GM23338 (cell line): ENCODE data around the gene OSBPL7. TPM values are rescaled to one million over a fixed set of nuclear protein-coding genes. Genes with fewer than 3 reads are reported as not detected.
A peak's percentile ranks its signal among the peaks of the same experiment; 100 is the strongest.

Source experiments
- ATAC-seq: fragments of 200-7000 bp; cut with Tn5 transposase; 3 replicates; pipeline ENCODE4 v1.9.1; 2020
- DNase-seq: peaks from one replicate; pipeline ENCODE4 v3.0.0-alpha.2; 2015; ENCODE audit warnings: low spot score
- H2AFZ ChIP-seq: fragments of 200-600 bp; sonication (generic); 2 replicates; pipeline ENCODE4 v1.8.0; 2016; ENCODE audit warnings: antibody characterized with exemption, mild to moderate bottlenecking, moderate library complexity
- H3F3A ChIP-seq: fragments of 200-600 bp; sonication (generic); replicated peaks from 2 replicates; pipeline ENCODE4 v1.8.0; 2017; ENCODE audit warnings: antibody characterized with exemption, mixed run types, low read depth
- H3K27ac ChIP-seq: fragments of 200-600 bp; sonication (generic); 2 replicates; pipeline ENCODE4 v1.6.1; 2016; ENCODE audit warnings: low read depth
- H3K27me3 ChIP-seq: fragments of 200-600 bp; sonication (generic); 2 replicates; pipeline ENCODE4 v1.8.0; 2016; ENCODE audit warnings: mild to moderate bottlenecking, mixed run types, moderate library complexity; ENCODE audit not compliant: insufficient read depth
- H3K36me3 ChIP-seq: fragments of 200-600 bp; sonication (generic); 2 replicates; pipeline ENCODE4 v1.8.0; 2016; ENCODE audit warnings: mild to moderate bottlenecking; ENCODE audit not compliant: insufficient read depth
- H3K4me1 ChIP-seq: fragments of 200-600 bp; sonication (generic); 2 replicates; pipeline ENCODE4 v1.8.0; 2016; ENCODE audit warnings: mild to moderate bottlenecking, moderate library complexity; ENCODE audit not compliant: insufficient read depth
- H3K4me2 ChIP-seq: fragments of 200-600 bp; sonication (generic); 2 replicates; pipeline ENCODE4 v1.7.1; 2017; ENCODE audit warnings: mixed run types
- H3K4me3 ChIP-seq: fragments of 200-600 bp; sonication (generic); 2 replicates; pipeline ENCODE4 v1.6.1; 2016; ENCODE audit warnings: mixed run types
- H3K79me2 ChIP-seq: fragments of 200-600 bp; sonication (generic); replicated peaks from 2 replicates; pipeline ENCODE4 v1.8.0; 2017; ENCODE audit warnings: mild to moderate bottlenecking; ENCODE audit not compliant: insufficient read depth
- H3K9me2 ChIP-seq: fragments of 200-600 bp; sonication (generic); 2 replicates; pipeline ENCODE4 v1.8.0; 2017; ENCODE audit not compliant: insufficient read depth
- H4K20me1 ChIP-seq: fragments of 200-600 bp; sonication (generic); replicated peaks from 2 replicates; pipeline ENCODE4 v1.8.0; 2017; ENCODE audit warnings: mild to moderate bottlenecking; ENCODE audit not compliant: insufficient read depth
- H3K27ac Mint-ChIP-seq: 2 replicates; pipeline ENCODE4 v1.8.0; 2020; ENCODE audit warnings: inconsistent platforms, mild to moderate bottlenecking, moderate library complexity, mixed read lengths
- H3K27me3 Mint-ChIP-seq: 3 replicates; pipeline ENCODE4 v1.8.0; 2022; ENCODE audit warnings: low read depth, mild to moderate bottlenecking, moderate library complexity, mixed read lengths, inconsistent platforms; ENCODE audit not compliant: insufficient read depth, poor library complexity
- H3K36me3 Mint-ChIP-seq: 3 replicates; pipeline ENCODE4 v1.8.0; 2021; ENCODE audit warnings: low read depth, mild to moderate bottlenecking, inconsistent platforms, moderate library complexity, mixed read lengths
- H3K4me1 Mint-ChIP-seq: 3 replicates; pipeline ENCODE4 v1.8.0; 2020; ENCODE audit warnings: mild to moderate bottlenecking, inconsistent platforms, mixed read lengths
- H3K4me3 Mint-ChIP-seq: 3 replicates; pipeline ENCODE4 v1.8.0; 2021; ENCODE audit warnings: moderate library complexity, mild to moderate bottlenecking, inconsistent platforms, mixed read lengths
- H3K9me3 Mint-ChIP-seq: 3 replicates; pipeline ENCODE4 v1.8.0; 2020; ENCODE audit warnings: moderate library complexity, mild to moderate bottlenecking, inconsistent platforms, mixed read lengths
- CREB1 ChIP-seq: fragments of 250-450 bp; sonication (Bioruptor Pico); IDR thresholded peaks from 2 replicates; pipeline ENCODE4 v1.5.0; 2020; ENCODE audit warnings: low read depth, mild to moderate bottlenecking, moderate library complexity
- CTCF ChIP-seq, 2 experiments: fragments of 200-600 bp in 1 of 2; sonication (generic) in 1 of 2; conservative IDR thresholded peaks; 2 replicates each; pipeline versions ENCODE4 v1.5.1 to v1.6.1; 2016 to 2017; ENCODE audit warnings: antibody characterized with exemption in 2 of 2, low read depth in 2 of 2, mild to moderate bottlenecking in 2 of 2, moderate library complexity in 1 of 2
- ETS1 ChIP-seq: IDR thresholded peaks from 2 replicates; pipeline ENCODE4 v1.6.1; 2016; ENCODE audit warnings: antibody characterized with exemption
- EZH2 ChIP-seq: fragments of 200-600 bp; sonication (generic); IDR thresholded peaks from one replicate; pipeline ENCODE4 v1.8.0; 2017; ENCODE audit warnings: antibody characterized with exemption, mild to moderate bottlenecking, low read depth; ENCODE audit not compliant: unreplicated experiment
- EZH2phosphoT487 ChIP-seq: fragments of 200-600 bp; sonication (generic); IDR thresholded peaks from one replicate; pipeline ENCODE4 v1.8.1; 2018; ENCODE audit warnings: antibody characterized with exemption; ENCODE audit not compliant: unreplicated experiment
- JUNB ChIP-seq: IDR thresholded peaks from one replicate; pipeline ENCODE4 v1.6.1; 2016; ENCODE audit warnings: antibody characterized with exemption; ENCODE audit not compliant: unreplicated experiment
- NANOG ChIP-seq: IDR thresholded peaks from 2 replicates; pipeline ENCODE4 v1.6.1; 2016; ENCODE audit warnings: antibody characterized with exemption, borderline replicate concordance
- POLR2AphosphoS5 ChIP-seq: IDR thresholded peaks from 2 replicates; pipeline ENCODE4 v1.6.1; 2016; ENCODE audit warnings: antibody characterized with exemption, low read depth
- REST ChIP-seq: IDR thresholded peaks from one replicate; pipeline ENCODE4 v1.6.1; 2018; ENCODE audit warnings: antibody characterized with exemption; ENCODE audit not compliant: unreplicated experiment
- STAT1 ChIP-seq: IDR thresholded peaks from one replicate; pipeline ENCODE4 v1.6.1; 2016; ENCODE audit warnings: antibody characterized with exemption; ENCODE audit not compliant: unreplicated experiment
- ZNF114 ChIP-seq: fragments of 250-450 bp; sonication (Bioruptor Pico); IDR thresholded peaks from 2 replicates; pipeline ENCODE4 v1.5.0; 2020; ENCODE audit warnings: mild to moderate bottlenecking, moderate library complexity
- ZNF331 ChIP-seq: fragments of 250-450 bp; sonication (Bioruptor Pico); IDR thresholded peaks from 2 replicates; pipeline ENCODE4 v1.5.0; 2020; ENCODE audit warnings: low read depth, mild to moderate bottlenecking, moderate library complexity
- ZNF462 ChIP-seq: fragments of 250-450 bp; sonication (Bioruptor Pico); IDR thresholded peaks from 2 replicates; pipeline ENCODE4 v1.5.0; 2020; ENCODE audit warnings: mild to moderate bottlenecking, moderate library complexity
- polyA plus RNA-seq: library from polyadenylated mRNA; unstranded; fragments of >200 nt; fragmentation: Nextera tagmentation; extraction: Ambion mirVana; gene quantifications from 2 replicates; pipeline ENCODE4 v1.2.1, GENCODE V29; 2016
- total RNA-seq: library from RNA; depleted of rRNA; stranded (reverse); fragments of >200 nt; shearing (Covaris generic); gene quantifications from 2 replicates; pipeline ENCODE4 v1.2.3, GENCODE V29; 2014

Gene OSBPL7
- total and polyA plus RNA-seq, 2 experiments from 2014 or later = 3.4 to 8.1 TPM

GRCh38 chr17:47869114-47869513 is 47.5 kb upstream of the OSBPL7 start:
- H3K9me3 Mint-ChIP-seq = no peaks in the 10 kb centered on the region
- peaks cover 57% of the 10 kb centered on the region for H3K27me3 Mint-ChIP-seq
- ATAC-seq (no peak), DNase-seq (peak; percentile 59)
- Histone ChIP-seq H3K27ac (no peak overlapping the region), H3K9me2 (no peaks in the 10 kb centered on the region), H3K4me1 (peaks cover 28% of the 10 kb centered on the region), H3F3A (peaks cover 6% of the 10 kb centered on the region; the same call in 1 of the 2 replicates), H3K27me3 (peaks cover 63% of the 10 kb centered on the region), H3K4me3 (no peak overlapping the region), H4K20me1 (peaks cover 5% of the 10 kb centered on the region; the same call in 1 of the 2 replicates), H3K36me3 (no peaks in the 10 kb centered on the region), H3K79me2 (no peaks in the 10 kb centered on the region), H2AFZ (no peak overlapping the region), H3K4me2 (no peak overlapping the region)
- H3K4me3 Mint-ChIP-seq = no peak overlapping the region
- no peak overlapping the region for H3K27ac Mint-ChIP-seq
- TF ChIP-seq ZNF114 (no peak), ZNF462 (CRISPR knock-in tag) (no peak), CREB1 (CRISPR knock-in tag) (no peak), EZH2phosphoT487 (no peak), NANOG (no peak), CTCF (conservative IDR thresholded peaks at IDR 0.05; ENCODE audit: low read depth in 2 of 2) (no peak), EZH2 (no peak), ETS1 (no peak), REST (no peak), POLR2AphosphoS5 (no peak), ZNF331 (CRISPR knock-in tag) (no peak), STAT1 (no peak), JUNB (no peak)
- no peaks in the 10 kb centered on the region for H3K36me3 Mint-ChIP-seq
- H3K4me1 Mint-ChIP-seq = peaks cover 39% of the 10 kb centered on the region
